ENCODE results near the gene NRAP. TPM values are rescaled to one million over a fixed set of nuclear protein-coding genes. Genes with fewer than 3 reads are reported as not detected.

Gene NRAP
- total and polyA plus RNA-seq, 4 donors, result 0.05 to 0.13 (median 0.10) TPM

GRCh38 chr10:113621799-113622198 is 42.0 kb downstream of the NRAP start:
- Histone ChIP-seq H3K9me3 (ENCODE audit: control insufficient read depth in 4 of 4, low read length in 3 of 4) (no peaks in the 10 kb centered on the region), H3K27ac (ENCODE audit: low read depth in 1 of 2, low read length in 2 of 2) (no peak overlapping the region), H3K4me1 (ENCODE audit: control insufficient read depth in 4 of 4, insufficient read depth in 4 of 4, low read length in 3 of 4) (peaks cover 0 to 2% (median 0%) of the 10 kb centered on the region in 4 donors), H3K9ac (ENCODE audit: low read depth in 1 of 2, low read length in 2 of 2) (no peak overlapping the region), H3K36me3 (ENCODE audit: control insufficient read depth in 4 of 4, insufficient read depth in 3 of 4, low read depth in 1 of 4, low read length in 3 of 4) (no peaks in the 10 kb centered on the region), H3K4me3 (ENCODE audit: low read depth in 1 of 3, low read length in 3 of 3) (no peak overlapping the region), H3K27me3 (ENCODE audit: control insufficient read depth in 4 of 4, insufficient read depth in 4 of 4, low read length in 3 of 4) (no peaks in the 10 kb centered on the region)
- TF ChIP-seq, protein P1, sequence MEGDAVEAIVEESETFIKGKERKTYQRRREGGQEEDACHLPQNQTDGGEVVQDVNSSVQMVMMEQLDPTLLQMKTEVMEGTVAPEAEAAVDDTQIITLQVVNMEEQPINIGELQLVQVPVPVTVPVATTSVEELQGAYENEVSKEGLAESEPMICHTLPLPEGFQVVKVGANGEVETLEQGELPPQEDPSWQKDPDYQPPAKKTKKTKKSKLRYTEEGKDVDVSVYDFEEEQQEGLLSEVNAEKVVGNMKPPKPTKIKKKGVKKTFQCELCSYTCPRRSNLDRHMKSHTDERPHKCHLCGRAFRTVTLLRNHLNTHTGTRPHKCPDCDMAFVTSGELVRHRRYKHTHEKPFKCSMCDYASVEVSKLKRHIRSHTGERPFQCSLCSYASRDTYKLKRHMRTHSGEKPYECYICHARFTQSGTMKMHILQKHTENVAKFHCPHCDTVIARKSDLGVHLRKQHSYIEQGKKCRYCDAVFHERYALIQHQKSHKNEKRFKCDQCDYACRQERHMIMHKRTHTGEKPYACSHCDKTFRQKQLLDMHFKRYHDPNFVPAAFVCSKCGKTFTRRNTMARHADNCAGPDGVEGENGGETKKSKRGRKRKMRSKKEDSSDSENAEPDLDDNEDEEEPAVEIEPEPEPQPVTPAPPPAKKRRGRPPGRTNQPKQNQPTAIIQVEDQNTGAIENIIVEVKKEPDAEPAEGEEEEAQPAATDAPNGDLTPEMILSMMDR (IDR thresholded peaks at IDR 0.05; ENCODE audit: low read depth, low read length, missing input control), result no peak
- no peak for TF ChIP-seq EGR1 (IDR thresholded peaks at IDR 0.05; ENCODE audit: low read depth in 2 of 2)
- TF ChIP-seq GABPA (IDR thresholded peaks at IDR 0.05 in 1 of 2, conservative IDR thresholded peaks at IDR 0.05 in 1 of 2), result no peak
- TF ChIP-seq, protein P2, sequence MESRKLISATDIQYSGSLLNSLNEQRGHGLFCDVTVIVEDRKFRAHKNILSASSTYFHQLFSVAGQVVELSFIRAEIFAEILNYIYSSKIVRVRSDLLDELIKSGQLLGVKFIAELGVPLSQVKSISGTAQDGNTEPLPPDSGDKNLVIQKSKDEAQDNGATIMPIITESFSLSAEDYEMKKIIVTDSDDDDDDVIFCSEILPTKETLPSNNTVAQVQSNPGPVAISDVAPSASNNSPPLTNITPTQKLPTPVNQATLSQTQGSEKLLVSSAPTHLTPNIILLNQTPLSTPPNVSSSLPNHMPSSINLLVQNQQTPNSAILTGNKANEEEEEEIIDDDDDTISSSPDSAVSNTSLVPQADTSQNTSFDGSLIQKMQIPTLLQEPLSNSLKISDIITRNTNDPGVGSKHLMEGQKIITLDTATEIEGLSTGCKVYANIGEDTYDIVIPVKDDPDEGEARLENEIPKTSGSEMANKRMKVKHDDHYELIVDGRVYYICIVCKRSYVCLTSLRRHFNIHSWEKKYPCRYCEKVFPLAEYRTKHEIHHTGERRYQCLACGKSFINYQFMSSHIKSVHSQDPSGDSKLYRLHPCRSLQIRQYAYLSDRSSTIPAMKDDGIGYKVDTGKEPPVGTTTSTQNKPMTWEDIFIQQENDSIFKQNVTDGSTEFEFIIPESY (IDR thresholded peaks at IDR 0.05), result no peak
- TF ChIP-seq RAD21 (IDR thresholded peaks at IDR 0.05), result no peak
- TF ChIP-seq SP1 (IDR thresholded peaks at IDR 0.05), result no peak
- TF ChIP-seq HNF4G (IDR thresholded peaks at IDR 0.05), result no peak
- TF ChIP-seq, protein P3, sequence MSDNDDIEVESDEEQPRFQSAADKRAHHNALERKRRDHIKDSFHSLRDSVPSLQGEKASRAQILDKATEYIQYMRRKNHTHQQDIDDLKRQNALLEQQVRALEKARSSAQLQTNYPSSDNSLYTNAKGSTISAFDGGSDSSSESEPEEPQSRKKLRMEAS (IDR thresholded peaks at IDR 0.05), result no peak
- TF ChIP-seq YY1 (IDR thresholded peaks at IDR 0.05), result no peak
- TF ChIP-seq, protein P4, sequence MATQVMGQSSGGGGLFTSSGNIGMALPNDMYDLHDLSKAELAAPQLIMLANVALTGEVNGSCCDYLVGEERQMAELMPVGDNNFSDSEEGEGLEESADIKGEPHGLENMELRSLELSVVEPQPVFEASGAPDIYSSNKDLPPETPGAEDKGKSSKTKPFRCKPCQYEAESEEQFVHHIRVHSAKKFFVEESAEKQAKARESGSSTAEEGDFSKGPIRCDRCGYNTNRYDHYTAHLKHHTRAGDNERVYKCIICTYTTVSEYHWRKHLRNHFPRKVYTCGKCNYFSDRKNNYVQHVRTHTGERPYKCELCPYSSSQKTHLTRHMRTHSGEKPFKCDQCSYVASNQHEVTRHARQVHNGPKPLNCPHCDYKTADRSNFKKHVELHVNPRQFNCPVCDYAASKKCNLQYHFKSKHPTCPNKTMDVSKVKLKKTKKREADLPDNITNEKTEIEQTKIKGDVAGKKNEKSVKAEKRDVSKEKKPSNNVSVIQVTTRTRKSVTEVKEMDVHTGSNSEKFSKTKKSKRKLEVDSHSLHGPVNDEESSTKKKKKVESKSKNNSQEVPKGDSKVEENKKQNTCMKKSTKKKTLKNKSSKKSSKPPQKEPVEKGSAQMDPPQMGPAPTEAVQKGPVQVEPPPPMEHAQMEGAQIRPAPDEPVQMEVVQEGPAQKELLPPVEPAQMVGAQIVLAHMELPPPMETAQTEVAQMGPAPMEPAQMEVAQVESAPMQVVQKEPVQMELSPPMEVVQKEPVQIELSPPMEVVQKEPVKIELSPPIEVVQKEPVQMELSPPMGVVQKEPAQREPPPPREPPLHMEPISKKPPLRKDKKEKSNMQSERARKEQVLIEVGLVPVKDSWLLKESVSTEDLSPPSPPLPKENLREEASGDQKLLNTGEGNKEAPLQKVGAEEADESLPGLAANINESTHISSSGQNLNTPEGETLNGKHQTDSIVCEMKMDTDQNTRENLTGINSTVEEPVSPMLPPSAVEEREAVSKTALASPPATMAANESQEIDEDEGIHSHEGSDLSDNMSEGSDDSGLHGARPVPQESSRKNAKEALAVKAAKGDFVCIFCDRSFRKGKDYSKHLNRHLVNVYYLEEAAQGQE (IDR thresholded peaks at IDR 0.05), result no peak
- DNase-seq (ENCODE audit: low spot score), result no peak
- WGBS, result 96% methylated on average over 8 of the region's 8 CpGs

- DNase-seq (ENCODE audit: low spot score), result no peak
- WGBS, result 94% methylated on average over 9 of the region's 9 CpGs
- Histone ChIP-seq H3K4me1 (ENCODE audit: control insufficient read depth in 4 of 4, insufficient read depth in 4 of 4, low read length in 3 of 4) (peaks cover 0 to 2% (median 0%) of the 10 kb centered on the region in 4 donors), H3K9me3 (ENCODE audit: control insufficient read depth in 4 of 4, low read length in 3 of 4) (no peaks in the 10 kb centered on the region), H3K36me3 (ENCODE audit: control insufficient read depth in 4 of 4, insufficient read depth in 3 of 4, low read depth in 1 of 4, low read length in 3 of 4) (no peaks in the 10 kb centered on the region), H3K27ac (ENCODE audit: low read depth in 1 of 2, low read length in 2 of 2) (no peak overlapping the region), H3K4me3 (ENCODE audit: low read depth in 1 of 3, low read length in 3 of 3) (no peak overlapping the region), H3K27me3 (ENCODE audit: control insufficient read depth in 4 of 4, insufficient read depth in 4 of 4, low read length in 3 of 4) (no peaks in the 10 kb centered on the region), H3K9ac (ENCODE audit: low read depth in 1 of 2, low read length in 2 of 2) (no peak overlapping the region)
- TF ChIP-seq ATF3 (IDR thresholded peaks at IDR 0.05) (no peak), RAD21 (IDR thresholded peaks at IDR 0.05) (no peak), NR2F2 (IDR thresholded peaks at IDR 0.05) (no peak), TAF1 (conservative IDR thresholded peaks at IDR 0.05) (no peak), YY1 (IDR thresholded peaks at IDR 0.05) (no peak), HNF4G (IDR thresholded peaks at IDR 0.05) (no peak)
Observed at GRCh38 chr10:113620936-113621335, 42.9 kb downstream of the NRAP start.

Measured in liver (tissue), 9 donors.